Testis (tissue), 2 donors: Measurements from ENCODE around the gene SLFN5.

ENCODE experiments used
- CTCF ChIP-seq, 3 experiments: fragments of 450-650 bp in 2 of 3; fragments of 200-600 bp in 1 of 3; sonication (generic) in 1 of 3; IDR thresholded peaks; one replicate each; pipeline ENCODE4 v1.5.1; 2016 to 2019; ENCODE audit warnings: antibody characterized with exemption in 3 of 3, mild to moderate bottlenecking in 2 of 3, moderate library complexity in 1 of 3
- POLR2A ChIP-seq: fragments of 450-650 bp; IDR thresholded peaks from one replicate; pipeline ENCODE4 v1.6.1; 2017; ENCODE audit warnings: antibody characterized with exemption, mild to moderate bottlenecking, moderate library complexity

- TF ChIP-seq CTCF (IDR thresholded peaks at IDR 0.05) (no peak), POLR2A (no peak)
These were observed 42.1 kb downstream of the SLFN5 start for GRCh38 chr17:35284955-35285354.
